GM19397 (cell line): ENCODE measurements around the gene TOP2A.

ENCODE experiments used
- ATAC-seq: cut with Tn5 transposase; IDR thresholded peaks from one replicate; pipeline ENCODE4 v1.9.1; 2021; ENCODE audit warnings: mild to moderate bottlenecking, moderate library complexity; ENCODE audit not compliant: unreplicated experiment

The TOP2A gene

DNA sequence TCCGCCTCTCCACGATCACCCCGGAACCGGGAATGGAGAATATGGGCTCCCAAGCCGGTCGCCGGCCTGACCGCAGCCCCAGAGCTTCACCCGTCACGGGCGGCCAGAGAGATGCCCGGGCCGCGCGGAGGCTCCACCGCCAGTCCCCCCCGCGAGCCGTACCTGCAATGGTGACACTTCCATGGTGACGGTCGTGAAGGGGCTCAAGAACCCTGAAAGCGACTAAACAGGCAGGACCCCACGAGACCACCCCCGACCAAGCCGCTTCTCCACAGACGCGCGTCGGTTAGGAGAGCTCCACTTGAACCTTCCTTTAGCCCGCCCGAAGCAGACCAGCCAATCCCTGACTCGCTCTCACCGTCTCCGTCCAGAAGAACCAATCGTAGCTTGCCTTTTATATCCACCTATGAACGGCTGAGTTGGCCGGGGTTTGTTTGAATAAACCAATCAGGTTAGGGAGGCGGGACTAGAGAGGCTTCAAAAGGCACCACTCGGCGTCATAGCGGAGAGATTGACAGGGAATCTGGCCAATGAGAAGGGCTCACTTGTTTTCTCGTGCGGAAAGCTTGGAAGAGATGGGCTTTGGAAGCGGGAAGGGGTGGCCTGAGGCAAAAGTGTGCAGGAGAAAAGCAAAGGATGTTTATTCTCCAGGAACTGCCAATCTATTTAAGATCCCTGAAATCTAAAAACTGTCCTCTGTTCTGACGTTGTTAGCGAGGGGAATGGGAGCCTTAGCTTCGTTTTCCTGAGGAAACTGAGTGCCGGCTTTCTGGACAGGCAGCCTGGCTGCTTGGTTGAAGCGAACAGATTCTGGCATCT lies at the start of gene TOP2A:
TSS of gene TOP2A (minus strand) at position 288 of the 819 bp plus-strand sequence. CDS start at position 183, 105 bp downstream.
- peak; percentile 94 for ATAC-seq

DNA sequence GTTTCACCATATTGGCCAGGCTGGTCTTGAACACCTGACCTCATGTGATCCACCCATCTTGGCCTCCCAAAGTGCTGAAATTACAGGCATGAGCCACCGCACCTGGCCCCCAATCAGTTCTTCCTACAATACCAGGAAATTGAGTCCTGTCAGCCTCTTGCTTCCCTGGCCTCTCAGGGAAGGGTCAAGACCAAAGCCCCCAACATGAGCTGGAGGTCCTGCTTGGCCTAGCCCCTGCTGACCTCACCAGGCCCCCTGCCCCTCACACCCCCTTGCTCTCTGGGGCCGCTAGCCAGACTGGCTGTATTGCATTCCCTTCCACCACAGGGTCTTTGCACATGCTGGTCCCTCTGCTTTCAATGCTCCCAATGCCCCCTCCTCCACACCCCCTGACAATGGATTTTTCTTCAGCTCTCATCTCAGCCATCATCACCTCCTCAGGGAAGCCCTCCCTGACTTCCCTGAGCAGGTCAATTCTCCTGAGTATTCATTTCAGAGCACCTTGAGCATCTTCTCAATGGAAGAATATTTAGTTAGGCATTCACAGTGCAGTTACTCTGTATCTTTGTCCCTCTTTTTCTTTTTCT lies 49.7 kb upstream of the TOP2A start:
- no peak for ATAC-seq

GRCh38 chr17:40466298-40466971 lies 48.7 kb upstream of the TOP2A start:
- ATAC-seq: no peak

DNA sequence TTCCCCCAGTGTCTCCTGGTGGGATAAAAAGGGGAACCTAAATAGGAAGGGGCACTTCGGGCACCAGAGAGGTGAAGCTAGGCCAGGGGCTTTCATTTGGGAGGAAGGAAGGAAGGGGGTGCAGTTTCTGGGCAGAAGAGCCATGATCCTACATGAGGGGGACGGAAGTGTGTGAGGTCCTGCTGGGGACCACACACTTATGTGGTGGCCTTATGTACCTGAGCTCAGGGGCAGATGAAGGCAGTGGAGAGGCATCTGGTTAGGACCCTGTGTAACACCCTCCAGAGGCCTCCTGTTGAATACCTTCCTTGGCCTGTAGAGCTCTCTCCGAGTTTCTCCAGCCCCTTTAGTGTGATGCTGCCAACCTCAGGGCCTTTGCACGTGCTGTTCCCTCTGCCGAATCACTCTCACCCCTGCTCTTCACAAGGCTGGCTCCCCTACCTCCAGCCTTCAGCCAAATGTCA lies 46.7 kb upstream of the TOP2A start:
- no peak for ATAC-seq

DNA sequence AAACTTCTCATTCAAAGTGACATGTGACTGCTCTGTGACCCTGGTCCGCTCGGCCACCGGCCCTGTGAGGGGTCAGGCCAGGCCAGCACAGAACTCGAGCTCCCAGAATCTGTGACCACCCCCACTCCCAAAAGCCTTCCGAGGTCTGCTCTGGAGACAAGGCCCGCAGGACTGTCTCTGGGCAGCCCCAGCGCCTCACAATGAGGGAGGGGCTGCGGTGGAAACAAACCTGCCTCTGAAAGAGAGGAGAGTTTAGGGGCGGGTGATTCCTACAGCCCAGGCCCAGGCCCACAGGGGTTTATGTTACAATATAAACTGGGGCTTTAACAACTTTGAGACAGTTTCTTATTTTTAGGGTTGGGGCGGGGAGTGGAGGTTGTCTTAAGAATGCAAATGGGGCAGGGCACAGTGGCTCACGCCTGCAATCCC lies 45.4 kb upstream of the TOP2A start:
- ATAC-seq: no peak

- ATAC-seq: no peak
These were observed 44.8 kb upstream of the TOP2A start for GRCh38 chr17:40462343-40463121.

DNA sequence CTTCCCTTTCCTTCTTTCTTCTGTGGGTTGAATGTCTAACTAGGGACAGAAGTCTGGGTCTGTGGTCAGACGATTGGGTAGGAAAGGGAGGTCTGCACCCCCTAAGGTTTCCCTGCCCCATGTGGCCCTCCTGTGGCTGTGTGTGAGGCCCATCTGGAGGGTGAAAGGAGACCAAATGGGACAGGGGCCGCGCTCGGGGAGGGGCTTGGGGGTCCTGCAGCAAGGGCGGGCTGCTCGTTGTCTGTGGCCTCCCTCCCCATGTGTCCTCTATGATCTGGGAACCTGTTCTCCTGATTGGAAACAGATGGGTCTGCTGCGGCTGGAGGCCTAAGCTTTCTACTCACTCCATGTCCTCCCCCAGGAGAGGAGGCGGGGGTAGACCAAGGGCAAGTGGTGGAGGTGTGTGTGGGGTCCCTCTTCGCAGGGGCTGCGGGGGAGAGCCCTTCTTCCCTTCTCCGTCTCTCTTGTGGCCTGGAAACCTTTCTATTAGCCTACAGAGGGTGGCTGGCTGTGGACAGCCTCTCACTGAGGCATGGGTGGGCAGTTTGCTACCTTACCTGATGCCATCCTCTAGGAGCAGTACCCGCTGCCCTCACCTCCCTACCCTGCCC lies 44.1 kb upstream of the TOP2A start:
- ATAC-seq: no peak

GRCh38 chr17:40460968-40461731 lies 43.5 kb upstream of the TOP2A start:
- no peak for ATAC-seq

GRCh38 chr17:40460604-40460967 lies 42.9 kb upstream of the TOP2A start:
- no peak for ATAC-seq

GRCh38 chr17:40459636-40460603 lies 42.2 kb upstream of the TOP2A start:
- ATAC-seq: no peak

DNA sequence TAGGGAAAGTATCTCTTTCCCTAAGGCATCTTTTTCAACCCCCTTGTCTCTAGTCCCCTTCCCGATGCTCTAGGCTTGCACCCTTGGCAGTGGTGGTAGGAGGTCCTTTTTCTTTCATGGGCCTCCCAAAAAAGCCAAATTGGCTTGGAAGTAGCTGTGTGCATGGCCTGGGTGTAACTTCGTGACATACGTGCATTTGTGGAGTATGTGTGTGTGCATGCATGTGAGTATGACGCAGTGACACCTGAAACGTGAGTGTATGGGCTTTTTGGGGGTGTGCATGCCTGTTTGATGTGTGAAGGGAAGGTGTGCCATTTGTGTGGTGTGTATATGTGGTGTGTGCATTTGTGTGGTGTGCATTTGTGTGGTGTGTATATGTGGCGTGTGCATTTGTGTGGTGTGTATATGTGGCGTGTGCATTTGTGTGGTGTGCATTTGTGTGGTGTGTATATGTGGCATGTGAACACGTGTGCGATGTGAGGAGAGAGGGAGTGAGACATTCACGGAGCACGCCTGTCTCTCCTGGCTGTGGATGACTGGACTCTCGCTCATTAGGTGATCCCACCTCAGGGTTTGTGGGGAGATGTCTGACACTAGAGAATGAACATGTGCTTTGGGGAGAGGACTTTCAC lies 41.3 kb upstream of the TOP2A start:
- ATAC-seq: no peak

DNA sequence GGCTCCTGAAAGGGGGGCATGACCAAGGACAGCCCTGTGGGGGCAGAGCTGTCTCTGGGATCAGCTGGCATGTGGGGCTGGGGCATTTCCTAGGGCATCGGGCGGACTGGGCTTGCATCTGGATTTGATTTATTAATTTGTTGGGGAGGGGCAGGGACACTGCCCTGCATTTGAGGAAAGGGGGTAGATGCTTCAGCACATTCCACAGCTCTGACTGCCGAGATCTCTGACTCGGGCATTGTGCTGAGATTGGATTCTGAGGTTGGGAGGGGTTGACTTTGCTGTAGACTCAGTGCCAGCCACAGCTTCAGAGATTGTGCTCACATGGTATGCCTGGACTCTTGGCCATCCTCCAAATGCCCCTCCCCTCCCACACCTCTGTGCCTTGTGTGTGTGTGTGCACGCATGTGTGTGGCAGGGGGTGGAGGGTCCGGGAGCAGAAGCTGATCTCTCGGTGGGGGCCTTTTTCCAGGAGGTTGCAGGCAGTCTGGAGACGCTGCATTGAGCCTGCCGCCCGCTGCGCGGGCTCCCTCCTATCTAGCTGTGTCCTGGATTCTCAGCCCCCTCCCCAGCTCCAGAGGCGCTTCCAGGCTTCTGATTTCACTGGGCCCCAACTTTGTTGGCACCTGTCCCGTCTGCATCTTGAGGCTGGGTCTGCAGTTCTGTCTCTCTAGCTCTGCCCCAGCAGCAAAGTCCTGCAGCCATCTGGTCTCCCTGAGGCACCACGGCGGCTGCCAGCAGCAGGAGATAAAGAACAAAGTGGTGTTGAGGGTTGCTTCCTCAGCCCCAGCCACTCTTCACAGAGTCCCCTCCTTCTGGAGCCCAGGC lies 40.5 kb upstream of the TOP2A start:
- ATAC-seq: no peak

DNA sequence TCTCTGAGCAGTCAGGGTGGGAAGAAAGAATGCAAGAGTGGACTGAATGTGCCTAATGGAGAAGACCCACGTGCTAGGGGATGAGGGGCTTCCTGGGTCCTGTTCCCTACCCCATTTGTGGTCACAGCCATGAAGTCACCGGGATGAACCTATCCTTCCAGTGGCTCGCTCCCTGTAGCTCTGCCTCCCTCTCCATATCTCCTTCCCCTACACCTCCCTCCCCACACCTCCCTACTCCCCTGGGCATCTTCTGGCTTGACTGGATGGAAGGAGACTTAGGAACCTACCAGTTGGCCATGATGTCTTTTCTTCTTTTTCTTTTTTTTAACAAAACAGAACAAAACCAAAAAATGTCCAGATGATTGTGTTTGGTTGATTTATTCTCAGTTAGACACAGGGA lies 39.7 kb upstream of the TOP2A start:
- ATAC-seq: no peak

DNA sequence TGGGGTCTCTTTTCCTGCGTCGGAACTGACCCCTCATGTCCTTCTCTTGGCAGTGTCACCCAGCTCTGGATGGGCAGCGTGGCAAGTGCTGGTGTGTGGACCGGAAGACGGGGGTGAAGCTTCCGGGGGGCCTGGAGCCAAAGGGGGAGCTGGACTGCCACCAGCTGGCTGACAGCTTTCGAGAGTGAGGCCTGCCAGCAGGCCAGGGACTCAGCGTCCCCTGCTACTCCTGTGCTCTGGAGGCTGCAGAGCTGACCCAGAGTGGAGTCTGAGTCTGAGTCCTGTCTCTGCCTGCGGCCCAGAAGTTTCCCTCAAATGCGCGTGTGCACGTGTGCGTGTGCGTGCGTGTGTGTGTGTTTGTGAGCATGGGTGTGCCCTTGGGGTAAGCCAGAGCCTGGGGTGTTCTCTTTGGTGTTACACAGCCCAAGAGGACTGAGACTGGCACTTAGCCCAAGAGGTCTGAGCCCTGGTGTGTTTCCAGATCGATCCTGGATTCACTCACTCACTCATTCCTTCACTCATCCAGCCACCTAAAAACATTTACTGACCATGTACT lies 38.8 kb upstream of the TOP2A start:
- ATAC-seq: no peak

DNA sequence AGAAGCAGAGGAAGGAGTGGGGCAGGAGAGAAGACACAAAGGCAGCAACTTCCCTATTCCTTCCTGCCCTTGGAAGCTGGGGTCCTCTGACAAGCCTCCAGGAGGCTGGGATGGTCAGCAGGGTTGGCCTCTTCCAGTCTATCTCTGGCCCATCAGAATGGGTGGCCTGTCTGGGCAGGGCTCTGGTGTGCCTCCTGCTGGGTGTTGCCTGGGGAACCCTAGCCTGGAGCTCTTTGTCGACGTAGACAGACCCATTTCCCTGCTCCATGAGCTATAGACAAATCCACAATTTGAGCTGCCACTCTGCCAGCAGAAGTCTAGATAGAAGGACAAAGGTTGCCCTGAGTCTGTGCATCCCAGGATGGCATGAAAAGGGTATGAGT lies 36.9 kb upstream of the TOP2A start:
- no peak for ATAC-seq

DNA sequence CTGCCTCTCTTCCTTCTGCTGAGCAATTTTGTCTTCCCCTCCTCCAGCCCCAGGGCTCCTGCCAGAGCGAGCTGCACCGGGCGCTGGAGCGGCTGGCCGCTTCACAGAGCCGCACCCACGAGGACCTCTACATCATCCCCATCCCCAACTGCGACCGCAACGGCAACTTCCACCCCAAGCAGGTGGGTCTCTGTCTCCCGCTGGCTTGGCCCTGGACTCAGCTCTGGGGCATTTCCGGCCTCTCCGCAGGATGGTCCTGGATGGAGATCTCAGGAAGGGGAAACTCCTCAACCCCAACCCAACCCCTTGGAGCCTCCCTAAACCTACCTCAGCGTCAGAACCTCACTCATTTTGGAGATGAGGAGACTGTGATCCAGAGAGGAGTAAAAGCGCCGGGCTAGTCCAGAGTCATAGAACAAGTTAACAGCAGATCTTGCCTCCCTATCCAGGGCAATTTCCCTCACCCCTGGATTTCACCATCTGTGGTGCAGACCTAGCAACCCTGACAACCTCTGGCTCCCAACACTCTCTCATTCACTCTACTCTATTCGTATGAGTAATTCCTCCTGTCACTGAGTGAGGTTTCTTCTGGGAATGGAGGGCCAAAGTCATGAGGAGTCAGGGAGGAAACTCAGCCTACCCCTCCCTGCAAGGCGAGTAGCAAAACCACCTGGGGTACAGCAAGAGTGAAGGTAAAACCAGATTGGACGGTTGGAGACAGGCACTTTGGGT lies 36.4 kb upstream of the TOP2A start:
- no peak for ATAC-seq
